HUES48 (cell line): ENCODE data around the gene HIRIP3.
A peak's percentile ranks its signal among the peaks of the same experiment; 100 is the strongest.
"Not testable (repeated sequence)": the region's sequence is repeated elsewhere in the genome, so short reads cannot be mapped to it uniquely, and the experiment has no call there.

Experiments
- H3K27ac ChIP-seq: one replicate; pipeline ENCODE4 v1.7.0; 2013; ENCODE audit warnings: low read depth, low read length, inconsistent platforms
- H3K27me3 ChIP-seq: 2 replicates; pipeline ENCODE4 v1.6.1; 2013; ENCODE audit warnings: mild to moderate bottlenecking, low read length; ENCODE audit not compliant: control insufficient read depth, insufficient read depth
- H3K36me3 ChIP-seq: 2 replicates; pipeline ENCODE4 v1.6.1; 2013; ENCODE audit warnings: low read length; ENCODE audit not compliant: control insufficient read depth, insufficient read depth
- H3K4me1 ChIP-seq: 2 replicates; pipeline ENCODE4 v1.6.1; 2013; ENCODE audit warnings: mild to moderate bottlenecking, low read length; ENCODE audit not compliant: control insufficient read depth, insufficient read depth
- H3K4me3 ChIP-seq: 2 replicates; pipeline ENCODE4 v1.5.1; 2013; ENCODE audit warnings: mild to moderate bottlenecking, low read depth, low read length
- H3K9ac ChIP-seq: 2 replicates; pipeline ENCODE4 v1.6.1; 2013; ENCODE audit warnings: mild to moderate bottlenecking, low read depth, low read length, moderate library complexity
- H3K9me3 ChIP-seq: 2 replicates; pipeline ENCODE4 v1.6.1; 2013; ENCODE audit warnings: low read length; ENCODE audit not compliant: control insufficient read depth, insufficient read depth

Gene HIRIP3

DNA sequence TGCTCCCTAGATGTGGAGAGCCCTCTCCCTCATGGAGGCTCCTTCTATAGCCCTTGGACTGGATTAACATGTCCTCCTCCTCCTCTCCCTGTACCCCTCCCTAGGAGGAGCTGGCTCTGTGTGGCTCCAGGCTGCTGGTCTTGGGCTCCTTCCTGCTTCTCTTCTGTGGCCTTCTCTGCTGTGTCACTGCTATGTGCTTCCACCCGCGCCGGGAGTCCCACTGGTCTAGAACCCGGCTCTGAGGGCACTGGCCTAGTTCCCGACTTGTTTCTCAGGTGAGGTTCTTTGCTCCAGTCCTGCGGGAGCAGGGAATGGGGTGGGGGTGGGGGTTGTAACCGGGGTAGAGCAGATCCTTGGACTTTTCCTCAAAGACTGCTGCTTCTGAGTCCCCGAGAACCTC, 24.1 kb downstream of the HIRIP3 start:
- Histone ChIP-seq H3K36me3 (peaks cover 30% of the 10 kb centered on the region), H3K9me3 (peaks cover 9% of the 10 kb centered on the region), H3K27me3 (peaks cover 11% of the 10 kb centered on the region), H3K4me1 (peaks cover 16% of the 10 kb centered on the region), H3K27ac (no peak overlapping the region), H3K4me3 (no peak overlapping the region), H3K9ac (no peak overlapping the region)

DNA sequence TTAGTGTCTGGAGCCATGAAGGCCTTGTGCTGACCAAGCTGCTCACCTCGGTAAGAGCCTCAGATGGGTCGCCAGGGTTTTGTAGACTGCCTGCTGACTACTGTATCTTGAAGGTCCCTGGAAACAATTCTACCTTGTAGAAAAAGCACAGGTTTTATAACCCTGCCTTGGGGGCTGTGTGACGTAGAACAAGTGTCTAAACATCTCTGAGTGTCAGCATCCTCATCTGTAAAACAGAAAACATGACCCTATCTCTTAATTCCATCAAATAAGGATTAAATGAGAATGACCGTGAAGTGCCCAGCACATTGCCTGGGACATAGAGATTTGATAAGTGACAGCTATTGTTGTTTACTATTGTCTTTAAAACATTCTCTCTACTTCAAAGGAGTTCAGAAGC, 27.2 kb downstream of the HIRIP3 start:
- Histone ChIP-seq H3K27ac (no peak overlapping the region), H3K36me3 (peaks cover 37% of the 10 kb centered on the region)

DNA sequence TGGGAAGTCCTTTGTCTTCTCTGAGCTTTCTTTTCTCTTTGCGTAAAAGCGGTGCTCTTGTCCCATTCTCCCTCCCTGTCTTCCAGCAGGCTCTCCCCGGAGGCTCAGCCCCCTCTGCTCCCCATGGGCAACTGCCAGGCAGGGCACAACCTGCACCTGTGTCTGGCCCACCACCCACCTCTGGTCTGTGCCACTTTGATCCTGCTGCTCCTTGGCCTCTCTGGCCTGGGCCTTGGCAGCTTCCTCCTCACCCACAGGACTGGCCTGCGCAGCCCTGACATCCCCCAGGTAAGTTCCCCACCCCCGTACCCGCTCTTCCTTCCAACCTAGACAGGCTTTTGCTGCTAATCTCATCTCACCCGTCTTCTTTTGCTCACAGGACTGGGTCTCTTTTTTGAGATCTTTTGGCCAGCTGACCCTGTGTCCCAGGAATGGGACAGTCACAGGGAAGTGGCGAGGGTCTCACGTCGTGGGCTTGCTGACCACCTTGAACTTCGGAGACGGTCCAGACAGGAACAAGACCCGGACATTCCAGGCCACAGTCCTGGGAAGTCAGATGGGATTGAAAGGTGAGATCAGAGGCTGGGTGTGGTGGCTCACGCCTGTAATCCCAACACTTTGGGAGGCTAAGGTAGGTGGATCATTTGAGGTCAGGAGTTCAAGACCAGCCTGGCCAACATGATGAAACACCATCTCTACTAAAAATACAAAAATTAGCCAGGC, 32.2 kb downstream of the HIRIP3 start:
- Histone ChIP-seq H3K4me3 (peak overlapping the region; percentile 89; the same call in 1 of the 2 replicates), H3K27ac (no peak overlapping the region), H3K36me3 (peaks cover 16% of the 10 kb centered on the region), H3K27me3 (no peaks in the 10 kb centered on the region), H3K9ac (no peak overlapping the region), H3K4me1 (peaks cover 6% of the 10 kb centered on the region), H3K9me3 (no peaks in the 10 kb centered on the region)

More for the DNA sequence above, 27.2 kb downstream of the HIRIP3 start:
- Histone ChIP-seq H3K4me1 (no peaks in the 10 kb centered on the region), H3K4me3 (no peak overlapping the region), H3K27me3 (peaks cover 11% of the 10 kb centered on the region), H3K9ac (no peak overlapping the region), H3K9me3 (peaks cover 9% of the 10 kb centered on the region)

DNA sequence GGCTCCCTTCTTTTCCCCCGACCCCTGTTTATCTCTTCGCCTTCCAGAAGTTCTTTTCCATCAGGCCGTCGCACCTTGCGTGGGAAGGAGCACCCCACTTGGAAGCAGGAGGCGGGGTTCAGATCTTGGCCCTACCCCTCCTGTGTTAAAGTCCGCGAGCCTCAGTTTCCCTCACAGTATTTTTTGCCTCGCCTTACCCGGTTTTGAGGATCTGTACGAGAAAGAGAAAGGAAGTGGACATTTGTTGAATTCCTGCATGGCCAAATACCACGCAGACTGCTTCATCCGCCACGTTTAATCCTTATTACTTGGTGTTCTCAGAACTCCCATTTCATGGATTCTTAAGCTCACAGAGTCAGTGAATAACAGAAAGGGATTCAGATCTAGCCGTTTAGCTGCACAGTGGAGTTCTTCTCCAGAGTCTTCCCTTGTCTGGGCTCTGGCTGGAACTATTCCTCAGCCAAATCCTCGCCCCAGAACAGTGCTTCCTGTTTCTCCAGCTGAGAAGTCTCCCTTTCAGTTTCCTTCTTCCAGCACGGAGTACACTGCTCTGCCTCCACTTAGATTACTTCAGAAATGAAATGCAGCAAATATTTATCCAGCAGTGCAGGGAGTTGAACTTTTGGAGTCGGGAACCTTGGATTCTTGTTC, 32.9 kb downstream of the HIRIP3 start:
- Histone ChIP-seq H3K36me3 (peaks cover 12% of the 10 kb centered on the region; the same call in 1 of the 2 replicates), H3K9me3 (no peaks in the 10 kb centered on the region), H3K4me3 (peak overlapping the region; percentile 89), H3K27me3 (no peaks in the 10 kb centered on the region), H3K27ac (peak overlapping the region; percentile 14), H3K4me1 (peaks cover 6% of the 10 kb centered on the region), H3K9ac (peak overlapping the region; percentile 39; the same call in 1 of the 2 replicates)

DNA sequence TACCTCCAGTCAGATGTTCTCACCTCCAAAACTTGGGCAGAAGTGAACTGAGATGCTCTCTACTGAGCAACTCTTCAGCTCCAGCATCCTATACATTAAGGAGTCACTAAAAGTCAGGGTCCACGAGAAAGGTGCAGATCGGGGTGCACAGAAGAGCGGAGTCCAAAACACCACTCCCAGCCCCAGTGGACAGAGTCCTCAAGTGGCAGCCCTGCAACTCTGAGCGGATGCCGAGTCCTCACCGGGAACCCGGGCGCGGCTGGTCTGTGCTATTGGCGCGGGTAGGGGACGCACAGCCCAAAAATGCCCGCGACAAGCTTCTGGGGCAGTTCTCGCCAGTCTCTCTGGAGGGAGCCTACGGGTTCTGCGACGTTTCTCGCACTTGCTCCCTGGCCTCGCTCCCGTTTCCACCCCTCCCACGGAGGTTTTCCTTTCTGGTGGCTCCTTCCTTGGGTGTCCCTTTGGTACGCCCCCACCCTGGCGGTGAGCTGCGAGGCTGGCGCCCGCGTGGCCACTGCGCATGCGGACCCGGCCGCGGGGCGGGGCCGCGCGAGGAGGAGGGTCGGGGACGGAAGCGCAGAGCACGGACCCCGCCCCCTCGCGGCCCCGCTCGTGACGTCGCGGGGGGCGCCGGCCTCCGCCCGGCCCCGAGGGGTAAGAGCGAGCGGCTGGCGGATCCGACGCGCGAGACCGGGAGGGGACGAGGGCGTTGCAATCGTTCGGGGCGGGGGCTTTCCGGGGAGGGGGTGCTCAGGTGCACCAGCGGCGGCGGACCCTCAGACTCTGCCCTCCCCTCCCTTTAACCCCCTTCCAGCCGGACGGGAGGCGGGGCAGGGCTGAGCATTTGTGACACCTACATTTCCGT, 33.7 kb downstream of the HIRIP3 start, which contains the start of gene TMEM219:
TSS of gene TMEM219 (plus strand) at position 601 of the 865 bp plus-strand sequence. CDS start 1,065 bp downstream, outside the sequence.
- Histone ChIP-seq H3K27me3 (no peaks in the 10 kb centered on the region), H3K36me3 (0 out of 2 replicates have a peak, but pooled peaks cover 7% of the 10 kb centered on the region), H3K4me3 (peak within 1 kb of the TSS; percentile 89), H3K4me1 (peaks cover 6% of the 10 kb centered on the region), H3K27ac (peak within 1 kb of the TSS; percentile 53), H3K9me3 (no peaks in the 10 kb centered on the region), H3K9ac (peak within 1 kb of the TSS; percentile 87)

DNA sequence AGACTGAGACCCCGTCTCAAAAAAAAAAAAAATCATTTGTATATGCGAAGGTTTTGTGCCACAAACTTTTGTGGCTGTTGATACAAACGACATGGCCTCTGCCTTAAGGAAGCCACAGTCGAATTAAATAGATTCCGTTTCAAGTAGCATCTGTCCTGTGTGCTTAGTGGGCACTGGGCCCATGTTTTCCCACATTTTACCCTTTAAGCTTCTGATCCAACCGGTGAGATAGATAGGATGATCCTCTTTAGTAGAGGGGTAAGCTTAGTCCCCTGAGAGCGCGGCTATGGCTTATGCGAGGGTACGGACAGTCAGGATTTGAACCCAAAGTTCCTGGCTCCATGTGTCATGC, 34.3 kb downstream of the HIRIP3 start:
- Histone ChIP-seq H3K4me3 (peak overlapping the region; percentile 89), H3K36me3 (0 out of 2 replicates have a peak, but pooled peaks cover 7% of the 10 kb centered on the region), H3K9me3 (no peaks in the 10 kb centered on the region), H3K27me3 (no peaks in the 10 kb centered on the region), H3K4me1 (peaks cover 6% of the 10 kb centered on the region), H3K9ac (peak overlapping the region; percentile 87; the same call in 1 of the 2 replicates), H3K27ac (peak overlapping the region; percentile 53)

DNA sequence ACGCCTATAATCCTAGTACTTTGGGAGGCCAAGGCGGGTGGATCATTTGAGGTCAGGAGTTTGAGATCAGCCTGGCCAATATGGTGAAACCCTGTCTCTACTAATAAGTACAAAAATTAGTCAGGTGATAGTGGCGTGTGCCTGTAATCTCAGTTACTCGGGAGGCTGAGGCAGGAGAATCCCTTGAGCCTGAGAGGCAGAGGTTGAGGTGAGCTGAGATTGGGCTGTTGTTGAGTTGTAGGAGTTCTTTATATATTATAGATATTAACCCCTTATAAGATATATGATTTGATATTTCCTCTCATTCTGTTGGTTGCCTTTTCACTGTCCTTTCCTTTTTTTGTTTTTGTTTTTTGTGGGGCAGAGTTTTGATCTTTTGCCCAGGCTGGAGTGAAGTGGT, 35.6 kb downstream of the HIRIP3 start:
- H3K4me3 ChIP-seq, H3K27me3 ChIP-seq, H3K36me3 ChIP-seq, H3K9me3 ChIP-seq, H3K9ac ChIP-seq, H3K4me1 ChIP-seq, H3K27ac ChIP-seq: not testable (repeated sequence)

DNA sequence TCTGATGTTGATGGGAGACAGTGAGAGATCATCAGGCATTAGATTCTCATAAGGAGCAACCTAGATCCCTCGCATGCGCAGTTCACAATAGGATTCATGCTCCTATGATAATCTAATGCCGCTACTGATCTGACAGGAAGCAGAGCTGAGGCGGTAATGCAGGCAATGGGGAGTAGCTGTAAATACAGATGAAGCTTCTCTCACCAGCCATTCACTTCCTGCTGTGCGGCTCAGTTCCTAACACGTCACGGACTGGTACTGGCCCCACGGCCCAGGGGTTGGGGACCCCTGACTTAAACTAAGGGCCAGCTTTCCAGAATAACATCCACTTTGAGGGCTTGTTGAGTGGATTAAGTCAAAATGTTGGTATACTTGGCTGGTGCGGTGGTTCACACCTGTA, 36.1 kb downstream of the HIRIP3 start:
- Histone ChIP-seq H3K27me3 (no peaks in the 10 kb centered on the region), H3K27ac (no peak overlapping the region), H3K36me3 (0 out of 2 replicates have a peak, but pooled peaks cover 3% of the 10 kb centered on the region), H3K9ac (no peak overlapping the region), H3K4me1 (peaks cover 6% of the 10 kb centered on the region), H3K9me3 (no peaks in the 10 kb centered on the region), H3K4me3 (no peak overlapping the region)

DNA sequence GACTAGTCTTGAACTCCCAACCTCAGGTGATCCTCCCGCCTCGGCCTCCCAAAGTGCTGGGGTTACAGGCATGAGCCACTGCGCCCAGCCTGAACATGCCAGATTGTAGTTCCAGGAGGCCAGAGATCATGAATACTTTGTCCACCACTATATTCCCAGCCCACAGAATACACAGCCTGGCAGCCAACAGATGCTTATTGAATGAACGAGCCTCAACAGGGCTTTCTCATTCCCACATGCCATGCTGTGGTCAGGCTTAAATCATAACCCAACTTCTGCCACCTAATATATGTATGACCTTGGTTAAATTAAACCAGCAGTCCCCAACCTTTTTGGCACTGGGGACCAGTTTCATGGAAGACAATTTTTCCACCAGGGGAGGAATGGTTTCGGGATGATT, 36.7 kb downstream of the HIRIP3 start:
- Histone ChIP-seq H3K36me3 (0 out of 2 replicates have a peak, but pooled peaks cover 3% of the 10 kb centered on the region), H3K27me3 (no peaks in the 10 kb centered on the region), H3K9ac (no peak overlapping the region), H3K4me1 (peaks cover 6% of the 10 kb centered on the region), H3K27ac (no peak overlapping the region), H3K4me3 (no peak overlapping the region), H3K9me3 (no peaks in the 10 kb centered on the region)

DNA sequence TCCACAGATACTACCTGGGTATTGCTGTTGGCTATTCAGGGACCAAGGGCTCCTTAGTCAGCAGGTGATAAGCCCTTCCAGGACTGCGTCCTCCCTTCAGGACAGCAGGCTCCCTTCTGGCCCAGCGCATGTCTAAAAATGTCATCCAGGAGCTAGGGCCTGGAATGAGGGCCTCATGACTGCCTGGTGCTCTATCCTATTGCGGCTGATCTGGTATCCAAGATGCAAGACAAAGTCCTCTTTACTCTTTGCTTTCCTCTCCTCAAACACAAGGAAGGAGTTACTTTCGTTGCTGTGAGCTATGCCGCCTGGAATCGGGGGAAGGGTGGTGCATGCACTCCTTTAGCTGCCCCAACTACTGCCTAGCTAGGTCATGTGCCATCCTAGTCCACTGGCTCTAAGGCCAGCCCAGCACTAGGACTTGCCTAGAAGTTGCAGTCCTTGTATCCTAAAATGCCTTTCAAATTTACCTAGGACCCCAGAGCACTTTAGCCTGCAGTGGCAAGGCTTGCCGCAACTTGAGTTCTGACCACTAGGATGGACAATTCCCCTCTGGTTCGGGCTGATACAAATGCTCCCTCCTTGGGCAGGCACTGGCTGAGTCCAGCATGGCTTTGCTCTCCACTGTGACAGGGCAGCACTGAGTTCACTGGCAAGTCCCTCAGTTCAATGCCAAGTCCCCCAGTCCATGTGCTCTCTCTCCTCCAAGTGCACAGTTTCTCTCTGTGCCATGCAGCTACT, 43.6 kb downstream of the HIRIP3 start:
- Histone ChIP-seq H3K9ac (no peak overlapping the region), H3K27me3 (no peaks in the 10 kb centered on the region), H3K27ac (no peak overlapping the region), H3K4me1 (peaks cover 8% of the 10 kb centered on the region), H3K9me3 (no peaks in the 10 kb centered on the region), H3K4me3 (no peak overlapping the region), H3K36me3 (no peaks in the 10 kb centered on the region)
